T-helper 17 cell (primary cell): ENCODE measurements around the gene KLHDC7B. TPM values are rescaled to one million over a fixed set of nuclear protein-coding genes. Genes with fewer than 3 reads are reported as not detected.

Experiments used
- ATAC-seq: fragments of 150-1000 bp; cut with Tn5 transposase; 2 replicates; pipeline ENCODE4 v1.10.0; 2021; ENCODE audit warnings: mild to moderate bottlenecking, moderate library complexity
- DNase-seq, 3 donors: peaks; one replicate each; pipeline versions ENCODE4 v3.0.0 to v3.0.0-alpha.2; 2020 to 2021
- H3K9me3 ChIP-seq: one replicate; pipeline ENCODE4 v1.7.0; 2013; ENCODE audit warnings: low read length, mild to moderate bottlenecking; ENCODE audit not compliant: control insufficient read depth, poor library complexity, severe bottlenecking
- H3K27ac Mint-ChIP-seq: one replicate; pipeline ENCODE4 v1.8.0; 2022; ENCODE audit warnings: mild to moderate bottlenecking, moderate library complexity, mixed read lengths
- H3K27me3 Mint-ChIP-seq: one replicate; pipeline ENCODE4 v1.8.0; 2022; ENCODE audit warnings: mixed read lengths
- H3K36me3 Mint-ChIP-seq: one replicate; pipeline ENCODE4 v1.8.0; 2022; ENCODE audit warnings: low read depth, mixed read lengths
- H3K4me1 Mint-ChIP-seq: one replicate; pipeline ENCODE4 v1.8.0; 2022; ENCODE audit warnings: mild to moderate bottlenecking, mixed read lengths
- H3K4me3 Mint-ChIP-seq: one replicate; pipeline ENCODE4 v1.8.0; 2022; ENCODE audit warnings: mild to moderate bottlenecking, moderate library complexity, mixed read lengths
- total RNA-seq, 4 donors: library from RNA in 2 of 4; stranded (reverse) in 2 of 4; gene quantifications; one replicate each; pipeline ENCODE4 v1.2.3 and lab custom pipeline; 2022 to 2026

Gene KLHDC7B
- total RNA-seq, 2 donors from 2014 or later = 3.8 to 5.1 TPM

GRCh38 chr22:50581031-50581949 is 35.6 kb downstream of the KLHDC7B start:
- ATAC-seq (no peak), DNase-seq (no peak)
- Mint-ChIP-seq H3K27me3 (no peaks in the 10 kb centered on the region), H3K4me3 (peak overlapping the region; percentile 95), H3K4me1 (peaks cover 19% of the 10 kb centered on the region), H3K36me3 (no peaks in the 10 kb centered on the region), H3K27ac (peak overlapping the region; percentile 84)
- H3K9me3 ChIP-seq = no peaks in the 10 kb centered on the region

GRCh38 chr22:50581950-50582492 is 36.3 kb downstream of the KLHDC7B start:
- peaks cover 18% of the 10 kb centered on the region for H3K4me1 Mint-ChIP-seq
- DNase-seq = peak in 1 of 3 donors; percentile 19
- no peak for ATAC-seq

GRCh38 chr22:50582493-50583293 is 37.0 kb downstream of the KLHDC7B start, which contains the start of gene CHKB:
Gene CHKB, minus strand, starts transcription at chr22:50582849. Its CDS starts 68 bp downstream, at chr22:50582781.
- ATAC-seq = peak; percentile 95
- H3K4me1 Mint-ChIP-seq = peaks cover 12% of the 10 kb centered on the region
- peak; percentile 97 to 98 (median 97) for DNase-seq
- no peaks in the 10 kb centered on the region for H3K27me3 Mint-ChIP-seq
- no peaks in the 10 kb centered on the region for H3K9me3 ChIP-seq
- peak within 1 kb of the TSS; percentile 95 for H3K4me3 Mint-ChIP-seq
- H3K36me3 Mint-ChIP-seq = no peaks in the 10 kb centered on the region
- H3K27ac Mint-ChIP-seq = peak within 1 kb of the TSS; percentile 84

More at GRCh38 chr22:50581950-50582492, 36.3 kb downstream of the KLHDC7B start:
- Mint-ChIP-seq H3K36me3 (no peaks in the 10 kb centered on the region), H3K27ac (peak overlapping the region; percentile 84), H3K27me3 (no peaks in the 10 kb centered on the region), H3K4me3 (peak overlapping the region; percentile 95)
- H3K9me3 ChIP-seq = no peaks in the 10 kb centered on the region

GRCh38 chr22:50583294-50583861 is 37.7 kb downstream of the KLHDC7B start:
- H3K36me3 Mint-ChIP-seq = no peaks in the 10 kb centered on the region
- no peak for DNase-seq
- H3K27me3 Mint-ChIP-seq = no peaks in the 10 kb centered on the region
- H3K4me1 Mint-ChIP-seq = peaks cover 12% of the 10 kb centered on the region
- H3K27ac Mint-ChIP-seq = peak overlapping the region; percentile 75
- no peaks in the 10 kb centered on the region for H3K9me3 ChIP-seq
- ATAC-seq = peak; percentile 12
- peak overlapping the region; percentile 95 for H3K4me3 Mint-ChIP-seq

- Mint-ChIP-seq H3K4me3 (peak overlapping the region; percentile 95), H3K36me3 (no peaks in the 10 kb centered on the region), H3K27me3 (no peaks in the 10 kb centered on the region), H3K4me1 (peaks cover 12% of the 10 kb centered on the region), H3K27ac (no peak overlapping the region)
- ATAC-seq = no peak
- no peaks in the 10 kb centered on the region for H3K9me3 ChIP-seq
- DNase-seq = no peak
Observed at GRCh38 chr22:50584106-50585096, 38.7 kb downstream of the KLHDC7B start.

- Mint-ChIP-seq H3K36me3 (no peaks in the 10 kb centered on the region), H3K4me3 (no peak overlapping the region), H3K4me1 (peaks cover 7% of the 10 kb centered on the region), H3K27ac (no peak overlapping the region), H3K27me3 (no peaks in the 10 kb centered on the region)
- ATAC-seq (no peak), DNase-seq (no peak)
- H3K9me3 ChIP-seq = no peaks in the 10 kb centered on the region
Observed at GRCh38 chr22:50585238-50585637, 39.5 kb downstream of the KLHDC7B start.

GRCh38 chr22:50585781-50586180 is 40.1 kb downstream of the KLHDC7B start:
- no peaks in the 10 kb centered on the region for H3K9me3 ChIP-seq
- no peaks in the 10 kb centered on the region for H3K27me3 Mint-ChIP-seq
- DNase-seq = no peak
- no peak for ATAC-seq
- H3K4me1 Mint-ChIP-seq = peaks cover 7% of the 10 kb centered on the region
- no peak overlapping the region for H3K4me3 Mint-ChIP-seq
- no peak overlapping the region for H3K27ac Mint-ChIP-seq
- H3K36me3 Mint-ChIP-seq = no peaks in the 10 kb centered on the region

GRCh38 chr22:50586416-50586815 is 40.7 kb downstream of the KLHDC7B start:
- H3K4me1 Mint-ChIP-seq = peaks cover 11% of the 10 kb centered on the region
- H3K9me3 ChIP-seq = no peaks in the 10 kb centered on the region
- no peaks in the 10 kb centered on the region for H3K36me3 Mint-ChIP-seq
- H3K4me3 Mint-ChIP-seq = no peak overlapping the region
- no peak overlapping the region for H3K27ac Mint-ChIP-seq
- no peaks in the 10 kb centered on the region for H3K27me3 Mint-ChIP-seq
- DNase-seq (no peak), ATAC-seq (no peak)

- Mint-ChIP-seq H3K4me3 (no peak overlapping the region), H3K36me3 (no peaks in the 10 kb centered on the region), H3K4me1 (peaks cover 11% of the 10 kb centered on the region), H3K27me3 (no peaks in the 10 kb centered on the region), H3K27ac (no peak overlapping the region)
- no peak for ATAC-seq
- H3K9me3 ChIP-seq = no peaks in the 10 kb centered on the region
- DNase-seq = no peak
Observed at GRCh38 chr22:50587407-50587806, 41.7 kb downstream of the KLHDC7B start.

- DNase-seq (no peak), ATAC-seq (no peak)
- H3K4me3 Mint-ChIP-seq = no peak overlapping the region
- no peaks in the 10 kb centered on the region for H3K36me3 Mint-ChIP-seq
- peak overlapping the region; percentile 65 for H3K27ac Mint-ChIP-seq
- H3K9me3 ChIP-seq = no peaks in the 10 kb centered on the region
- H3K27me3 Mint-ChIP-seq = peaks cover 16% of the 10 kb centered on the region
- H3K4me1 Mint-ChIP-seq = peaks cover 4% of the 10 kb centered on the region
Observed at GRCh38 chr22:50595189-50595588, 49.5 kb downstream of the KLHDC7B start.

GRCh38 chr22:50597097-50597496 is 51.4 kb downstream of the KLHDC7B start:
- ATAC-seq (no peak), DNase-seq (no peak)
- no peak overlapping the region for H3K4me3 Mint-ChIP-seq
- peaks cover 5% of the 10 kb centered on the region for H3K4me1 Mint-ChIP-seq
- H3K9me3 ChIP-seq = no peaks in the 10 kb centered on the region
- peaks cover 5% of the 10 kb centered on the region for H3K36me3 Mint-ChIP-seq
- H3K27me3 Mint-ChIP-seq = peaks cover 22% of the 10 kb centered on the region
- no peak overlapping the region for H3K27ac Mint-ChIP-seq
